GM23338 (cell line): ENCODE data around the gene MTR. TPM values are rescaled to one million over a fixed set of nuclear protein-coding genes. Genes with fewer than 3 reads are reported as not detected.

Experiments used
- ATAC-seq: fragments of 200-7000 bp; cut with Tn5 transposase; 3 replicates; pipeline ENCODE4 v1.9.1; 2020
- DNase-seq: peaks from one replicate; pipeline ENCODE4 v3.0.0-alpha.2; 2015; ENCODE audit warnings: low spot score
- H2AFZ ChIP-seq: fragments of 200-600 bp; sonication (generic); 2 replicates; pipeline ENCODE4 v1.8.0; 2016; ENCODE audit warnings: antibody characterized with exemption, mild to moderate bottlenecking, moderate library complexity
- H3F3A ChIP-seq: fragments of 200-600 bp; sonication (generic); replicated peaks from 2 replicates; pipeline ENCODE4 v1.8.0; 2017; ENCODE audit warnings: antibody characterized with exemption, mixed run types, low read depth
- H3K27ac ChIP-seq: fragments of 200-600 bp; sonication (generic); 2 replicates; pipeline ENCODE4 v1.6.1; 2016; ENCODE audit warnings: low read depth
- H3K27me3 ChIP-seq: fragments of 200-600 bp; sonication (generic); 2 replicates; pipeline ENCODE4 v1.8.0; 2016; ENCODE audit warnings: mild to moderate bottlenecking, mixed run types, moderate library complexity; ENCODE audit not compliant: insufficient read depth
- H3K36me3 ChIP-seq: fragments of 200-600 bp; sonication (generic); 2 replicates; pipeline ENCODE4 v1.8.0; 2016; ENCODE audit warnings: mild to moderate bottlenecking; ENCODE audit not compliant: insufficient read depth
- H3K4me1 ChIP-seq: fragments of 200-600 bp; sonication (generic); 2 replicates; pipeline ENCODE4 v1.8.0; 2016; ENCODE audit warnings: mild to moderate bottlenecking, moderate library complexity; ENCODE audit not compliant: insufficient read depth
- H3K4me2 ChIP-seq: fragments of 200-600 bp; sonication (generic); 2 replicates; pipeline ENCODE4 v1.7.1; 2017; ENCODE audit warnings: mixed run types
- H3K4me3 ChIP-seq: fragments of 200-600 bp; sonication (generic); 2 replicates; pipeline ENCODE4 v1.6.1; 2016; ENCODE audit warnings: mixed run types
- H3K79me2 ChIP-seq: fragments of 200-600 bp; sonication (generic); replicated peaks from 2 replicates; pipeline ENCODE4 v1.8.0; 2017; ENCODE audit warnings: mild to moderate bottlenecking; ENCODE audit not compliant: insufficient read depth
- H3K9me2 ChIP-seq: fragments of 200-600 bp; sonication (generic); 2 replicates; pipeline ENCODE4 v1.8.0; 2017; ENCODE audit not compliant: insufficient read depth
- H4K20me1 ChIP-seq: fragments of 200-600 bp; sonication (generic); replicated peaks from 2 replicates; pipeline ENCODE4 v1.8.0; 2017; ENCODE audit warnings: mild to moderate bottlenecking; ENCODE audit not compliant: insufficient read depth
- H3K27ac Mint-ChIP-seq: 2 replicates; pipeline ENCODE4 v1.8.0; 2020; ENCODE audit warnings: inconsistent platforms, mild to moderate bottlenecking, moderate library complexity, mixed read lengths
- H3K27me3 Mint-ChIP-seq: 3 replicates; pipeline ENCODE4 v1.8.0; 2022; ENCODE audit warnings: low read depth, mild to moderate bottlenecking, moderate library complexity, mixed read lengths, inconsistent platforms; ENCODE audit not compliant: insufficient read depth, poor library complexity
- H3K36me3 Mint-ChIP-seq: 3 replicates; pipeline ENCODE4 v1.8.0; 2021; ENCODE audit warnings: low read depth, mild to moderate bottlenecking, inconsistent platforms, moderate library complexity, mixed read lengths
- H3K4me1 Mint-ChIP-seq: 3 replicates; pipeline ENCODE4 v1.8.0; 2020; ENCODE audit warnings: mild to moderate bottlenecking, inconsistent platforms, mixed read lengths
- H3K4me3 Mint-ChIP-seq: 3 replicates; pipeline ENCODE4 v1.8.0; 2021; ENCODE audit warnings: moderate library complexity, mild to moderate bottlenecking, inconsistent platforms, mixed read lengths
- H3K9me3 Mint-ChIP-seq: 3 replicates; pipeline ENCODE4 v1.8.0; 2020; ENCODE audit warnings: moderate library complexity, mild to moderate bottlenecking, inconsistent platforms, mixed read lengths
- CTCF ChIP-seq, 2 experiments: fragments of 200-600 bp in 1 of 2; sonication (generic) in 1 of 2; conservative IDR thresholded peaks; 2 replicates each; pipeline versions ENCODE4 v1.5.1 to v1.6.1; 2016 to 2017; ENCODE audit warnings: antibody characterized with exemption in 2 of 2, low read depth in 2 of 2, mild to moderate bottlenecking in 2 of 2, moderate library complexity in 1 of 2
- EZH2phosphoT487 ChIP-seq: fragments of 200-600 bp; sonication (generic); IDR thresholded peaks from one replicate; pipeline ENCODE4 v1.8.1; 2018; ENCODE audit warnings: antibody characterized with exemption; ENCODE audit not compliant: unreplicated experiment
- REST ChIP-seq: IDR thresholded peaks from one replicate; pipeline ENCODE4 v1.6.1; 2018; ENCODE audit warnings: antibody characterized with exemption; ENCODE audit not compliant: unreplicated experiment
- ZNF114 ChIP-seq: fragments of 250-450 bp; sonication (Bioruptor Pico); IDR thresholded peaks from 2 replicates; pipeline ENCODE4 v1.5.0; 2020; ENCODE audit warnings: mild to moderate bottlenecking, moderate library complexity
- ZNF331 ChIP-seq: fragments of 250-450 bp; sonication (Bioruptor Pico); IDR thresholded peaks from 2 replicates; pipeline ENCODE4 v1.5.0; 2020; ENCODE audit warnings: low read depth, mild to moderate bottlenecking, moderate library complexity
- ZNF462 ChIP-seq: fragments of 250-450 bp; sonication (Bioruptor Pico); IDR thresholded peaks from 2 replicates; pipeline ENCODE4 v1.5.0; 2020; ENCODE audit warnings: mild to moderate bottlenecking, moderate library complexity
- polyA plus RNA-seq: library from polyadenylated mRNA; unstranded; fragments of >200 nt; fragmentation: Nextera tagmentation; extraction: Ambion mirVana; gene quantifications from 2 replicates; pipeline ENCODE4 v1.2.1, GENCODE V29; 2016
- total RNA-seq: library from RNA; depleted of rRNA; stranded (reverse); fragments of >200 nt; shearing (Covaris generic); gene quantifications from 2 replicates; pipeline ENCODE4 v1.2.3, GENCODE V29; 2014

Gene MTR
- total and polyA plus RNA-seq, 2 experiments from 2014 or later, result 6.4 to 20.0 TPM

- 0 out of 2 replicates have a peak overlapping the region, but pooled peaks have one; percentile 50 for H3K27ac Mint-ChIP-seq
- H3K9me3 Mint-ChIP-seq, result no peaks in the 10 kb centered on the region; the same call in 2 of the 3 replicates
- no peak overlapping the region for H2AFZ ChIP-seq
- no peaks in the 10 kb centered on the region for H3K4me1 ChIP-seq
- TF ChIP-seq ZNF331 (CRISPR knock-in tag) (no peak), REST (no peak), CTCF (conservative IDR thresholded peaks at IDR 0.05; ENCODE audit: low read depth in 2 of 2) (no peak), EZH2phosphoT487 (no peak), ZNF462 (CRISPR knock-in tag) (no peak), ZNF114 (CRISPR knock-in tag) (no peak)
- no peaks in the 10 kb centered on the region for H3K27me3 Mint-ChIP-seq
- no peak overlapping the region for H3K27ac ChIP-seq
- no peaks in the 10 kb centered on the region for H3K9me2 ChIP-seq
- H3K4me3 ChIP-seq, result no peak overlapping the region
- ATAC-seq, result no peak
- H3K27me3 ChIP-seq, result no peaks in the 10 kb centered on the region
- no peaks in the 10 kb centered on the region for H3K4me1 Mint-ChIP-seq
- no peaks in the 10 kb centered on the region; the same call in 1 of the 2 replicates for H4K20me1 ChIP-seq
- H3K4me3 Mint-ChIP-seq, result no peak overlapping the region
- H3K4me2 ChIP-seq, result no peak overlapping the region
- peaks cover 12% of the 10 kb centered on the region; the same call in 1 of the 2 replicates for H3K36me3 ChIP-seq
- DNase-seq, result no peak
- H3F3A ChIP-seq, result no peaks in the 10 kb centered on the region
- H3K79me2 ChIP-seq, result no peaks in the 10 kb centered on the region
- H3K36me3 Mint-ChIP-seq, result peaks cover 39% of the 10 kb centered on the region
Observed at GRCh38 chr1:236861560-236862218, 66.6 kb downstream of the MTR start.
